HEK293 (cell line): ENCODE measurements around the gene CBLN4.

Experiments used
- CTCF ChIA-PET: fragments of 350-600 bp; formaldehyde crosslinking; extraction: SDS; loops from one replicate; lab custom pipeline; 2021; ENCODE audit warnings: antibody characterized with exemption; lab: Yijun Ruan, JAX
- POLR2A ChIA-PET: fragments of 300-600 bp; formaldehyde crosslinking; extraction: SDS; loops from one replicate; lab custom pipeline; 2020; ENCODE audit warnings: antibody characterized with exemption, inconsistent platforms; lab: Yijun Ruan, JAX
- H3K27ac ChIP-seq: fragments of 200-500 bp; sonication (Bioruptor generic); 2 replicates; pipeline ENCODE4 v1.5.1; 2014; ENCODE audit warnings: low read depth, low read length, control low read depth, inconsistent platforms; ENCODE audit errors: extremely low read depth
- H3K36me3 ChIP-seq, 2 experiments: fragments of 200-500 bp in 1 of 2; sonication (Bioruptor generic) in 1 of 2; 1 replicate in 1 of 2; 2 replicates in 1 of 2; pipeline ENCODE4 v1.5.1; 2014 to 2017; ENCODE audit warnings: inconsistent platforms in 2 of 2, low read length in 2 of 2; ENCODE audit not compliant: control insufficient read depth in 2 of 2, insufficient read depth in 1 of 2
- H3K4me1 ChIP-seq: fragments of 200-500 bp; sonication (Bioruptor generic); 2 replicates; pipeline ENCODE4 v1.5.1; 2014; ENCODE audit warnings: mild to moderate bottlenecking, low read length, inconsistent platforms; ENCODE audit not compliant: control insufficient read depth, insufficient read depth
- H3K4me3 ChIP-seq: 2 replicates; pipeline ENCODE4 v1.5.1; 2011; ENCODE audit warnings: low read depth, mild to moderate bottlenecking, control low read depth, low read length, moderate library complexity
- H3K9me3 ChIP-seq: fragments of 200-500 bp; sonication (Bioruptor generic); 2 replicates; pipeline ENCODE4 v1.5.1; 2014; ENCODE audit warnings: low read depth, low read length, inconsistent platforms; ENCODE audit not compliant: control insufficient read depth, insufficient read depth
- GLI4 ChIP-seq: fragments of 450-650 bp; formaldehyde crosslinking; IDR thresholded peaks from 2 replicates; pipeline ENCODE4 v1.5.1; 2016; ENCODE audit warnings: missing biosample characterization, missing genetic modification characterization
- HOXD13 ChIP-seq: sonication (generic); formaldehyde crosslinking; IDR thresholded peaks from 2 replicates; pipeline ENCODE4 v1.8.0; 2022; ENCODE audit warnings: missing genetic modification reagents, borderline replicate concordance
- IKZF3 ChIP-seq: fragments of 450-650 bp; IDR thresholded peaks from 2 replicates; pipeline ENCODE4 v1.5.0; 2018; ENCODE audit warnings: missing biosample characterization, mild to moderate bottlenecking, missing genetic modification characterization, moderate library complexity
- YY2 ChIP-seq: fragments of 450-650 bp; formaldehyde crosslinking; IDR thresholded peaks from 2 replicates; pipeline ENCODE4 v1.5.1; 2016; ENCODE audit warnings: missing biosample characterization, missing genetic modification characterization
- ZNF146 ChIP-seq: fragments of 450-650 bp; formaldehyde crosslinking; IDR thresholded peaks from 2 replicates; pipeline ENCODE4 v1.5.1; 2016; ENCODE audit warnings: missing biosample characterization, missing genetic modification characterization
- ZNF155 ChIP-seq: fragments of 450-650 bp; formaldehyde crosslinking; IDR thresholded peaks from 2 replicates; pipeline ENCODE4 v1.5.1; 2016; ENCODE audit warnings: missing biosample characterization, missing genetic modification characterization
- ZNF202 ChIP-seq: fragments of 450-650 bp; formaldehyde crosslinking; IDR thresholded peaks from 2 replicates; pipeline ENCODE4 v1.5.1; 2016; ENCODE audit warnings: missing biosample characterization, missing genetic modification characterization, borderline replicate concordance
- ZNF48 ChIP-seq: fragments of 450-650 bp; formaldehyde crosslinking; IDR thresholded peaks from 2 replicates; pipeline ENCODE4 v1.5.1; 2016; ENCODE audit warnings: missing biosample characterization, missing genetic modification characterization
- ZNF549 ChIP-seq: fragments of 450-650 bp; IDR thresholded peaks from 2 replicates; pipeline ENCODE4 v1.5.1; 2018; ENCODE audit warnings: missing biosample characterization, missing genetic modification characterization, mild to moderate bottlenecking, inconsistent platforms, moderate library complexity
- ZNF701 ChIP-seq: fragments of 450-650 bp; formaldehyde crosslinking; IDR thresholded peaks from 2 replicates; pipeline ENCODE4 v1.5.1; 2016; ENCODE audit warnings: missing biosample characterization, missing genetic modification characterization
- ZNF707 ChIP-seq: fragments of 450-650 bp; formaldehyde crosslinking; IDR thresholded peaks from 2 replicates; pipeline ENCODE4 v1.5.1; 2016; ENCODE audit warnings: missing biosample characterization, missing genetic modification characterization
- ZNF76 ChIP-seq: fragments of 450-650 bp; formaldehyde crosslinking; IDR thresholded peaks from 2 replicates; pipeline ENCODE4; 2016; ENCODE audit warnings: low read depth, missing biosample characterization, missing genetic modification characterization, borderline replicate concordance
- ZXDB ChIP-seq: fragments of 450-650 bp; formaldehyde crosslinking; IDR thresholded peaks from 2 replicates; pipeline ENCODE4 v1.5.1; 2016; ENCODE audit warnings: missing biosample characterization, missing genetic modification characterization
- TF ChIP-seq, protein P1 (sequence below): fragments of 450-650 bp; formaldehyde crosslinking; IDR thresholded peaks from 2 replicates; pipeline ENCODE4 v1.5.1; 2017; ENCODE audit warnings: missing biosample characterization, missing genetic modification characterization
- TF ChIP-seq, protein P2 (sequence below): sonication (generic); formaldehyde crosslinking; IDR thresholded peaks from 2 replicates; pipeline ENCODE4 v1.8.1; 2022; ENCODE audit warnings: mild to moderate bottlenecking, moderate library complexity, missing genetic modification reagents
- TF ChIP-seq, protein P3 (sequence below): fragments of 450-650 bp; formaldehyde crosslinking; IDR thresholded peaks from 2 replicates; pipeline ENCODE4; 2016; ENCODE audit warnings: missing biosample characterization, missing genetic modification characterization
- TF ChIP-seq, protein P4 (sequence below): fragments of 450-650 bp; formaldehyde crosslinking; IDR thresholded peaks from 2 replicates; pipeline ENCODE4 v1.5.1; 2016; ENCODE audit warnings: missing biosample characterization, missing genetic modification characterization
- TF ChIP-seq, protein P5 (sequence below): fragments of 450-650 bp; formaldehyde crosslinking; IDR thresholded peaks from 2 replicates; pipeline ENCODE4 v1.5.1; 2016; ENCODE audit warnings: missing biosample characterization, missing genetic modification characterization
- TF ChIP-seq, protein P6 (sequence below): fragments of 450-650 bp; formaldehyde crosslinking; IDR thresholded peaks from 2 replicates; pipeline ENCODE4 v1.5.1; 2016; ENCODE audit warnings: missing biosample characterization, missing genetic modification characterization
- TF ChIP-seq, protein P7 (sequence below): fragments of 450-650 bp; formaldehyde crosslinking; IDR thresholded peaks from 2 replicates; pipeline ENCODE4 v1.5.1; 2017; ENCODE audit warnings: missing biosample characterization, missing genetic modification characterization

Gene CBLN4

DNA sequence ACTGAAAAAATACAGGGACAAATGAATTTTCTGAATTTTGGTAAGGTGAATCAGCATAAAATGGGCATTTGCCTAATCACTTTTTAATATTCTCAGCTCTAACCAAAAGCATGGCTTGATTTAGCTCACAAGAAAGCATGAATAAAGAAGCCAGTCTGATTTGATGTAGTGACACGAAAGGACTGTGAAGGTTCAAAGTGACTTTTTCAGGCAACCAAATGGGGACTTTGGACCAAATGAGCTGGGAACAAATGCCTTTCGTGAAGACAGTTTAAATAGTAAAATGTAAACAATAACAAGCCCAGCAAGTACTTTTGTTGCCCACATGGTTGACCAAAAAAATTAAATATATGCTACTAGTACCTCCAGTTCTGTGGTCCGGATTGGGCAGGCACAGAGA lies 12.9 kb upstream of the CBLN4 start (continued):
- TF ChIP-seq, protein P1, sequence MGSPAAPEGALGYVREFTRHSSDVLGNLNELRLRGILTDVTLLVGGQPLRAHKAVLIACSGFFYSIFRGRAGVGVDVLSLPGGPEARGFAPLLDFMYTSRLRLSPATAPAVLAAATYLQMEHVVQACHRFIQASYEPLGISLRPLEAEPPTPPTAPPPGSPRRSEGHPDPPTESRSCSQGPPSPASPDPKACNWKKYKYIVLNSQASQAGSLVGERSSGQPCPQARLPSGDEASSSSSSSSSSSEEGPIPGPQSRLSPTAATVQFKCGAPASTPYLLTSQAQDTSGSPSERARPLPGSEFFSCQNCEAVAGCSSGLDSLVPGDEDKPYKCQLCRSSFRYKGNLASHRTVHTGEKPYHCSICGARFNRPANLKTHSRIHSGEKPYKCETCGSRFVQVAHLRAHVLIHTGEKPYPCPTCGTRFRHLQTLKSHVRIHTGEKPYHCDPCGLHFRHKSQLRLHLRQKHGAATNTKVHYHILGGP (tag by site-specific recombination): no peak
- TF ChIP-seq ZNF76 (tag by site-specific recombination) (no peak), GLI4 (tag by site-specific recombination) (no peak), YY2 (no peak), ZNF707 (no peak), IKZF3 (tag by site-specific recombination) (no peak)
- TF ChIP-seq, protein P2, sequence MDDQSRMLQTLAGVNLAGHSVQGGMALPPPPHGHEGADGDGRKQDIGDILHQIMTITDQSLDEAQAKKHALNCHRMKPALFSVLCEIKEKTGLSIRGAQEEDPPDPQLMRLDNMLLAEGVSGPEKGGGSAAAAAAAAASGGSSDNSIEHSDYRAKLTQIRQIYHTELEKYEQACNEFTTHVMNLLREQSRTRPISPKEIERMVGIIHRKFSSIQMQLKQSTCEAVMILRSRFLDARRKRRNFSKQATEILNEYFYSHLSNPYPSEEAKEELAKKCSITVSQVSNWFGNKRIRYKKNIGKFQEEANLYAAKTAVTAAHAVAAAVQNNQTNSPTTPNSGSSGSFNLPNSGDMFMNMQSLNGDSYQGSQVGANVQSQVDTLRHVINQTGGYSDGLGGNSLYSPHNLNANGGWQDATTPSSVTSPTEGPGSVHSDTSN (CRISPR knock-in tag): no peak
- TF ChIP-seq, all 188 proteins: peak for 0

DNA sequence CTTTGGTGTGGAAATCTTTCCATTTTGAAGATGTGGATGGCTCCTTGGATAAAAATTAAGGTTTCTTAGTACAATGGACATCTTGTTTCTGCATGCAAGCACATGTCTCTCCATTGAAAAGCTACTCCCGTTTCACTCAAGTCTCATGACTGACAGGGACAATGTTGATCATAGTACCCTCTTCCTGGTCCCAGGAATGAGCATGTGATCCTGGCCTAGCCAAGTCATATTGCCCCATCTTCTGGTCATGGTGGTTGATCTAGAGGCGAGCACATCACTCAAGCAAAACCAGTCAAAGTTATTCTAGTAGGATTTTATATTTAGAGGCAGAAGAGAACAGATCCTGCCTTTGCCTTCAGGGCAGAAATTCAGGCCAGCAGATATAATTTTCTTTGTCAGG lies 12.2 kb upstream of the CBLN4 start:
- ChIA-PET CTCF (interaction anchor here (1.0 kb wide), 1 partner anchor 1914 kb away, joined by 3 read pairs; no protein-coding TSS in a partner anchor), POLR2A (no interaction called here)
- H3K9me3 ChIP-seq: no peaks in the 10 kb centered on the region
- no peak overlapping the region for H3K27ac ChIP-seq
- no peak overlapping the region for H3K4me3 ChIP-seq
- H3K4me1 ChIP-seq: no peaks in the 10 kb centered on the region
- H3K36me3 ChIP-seq: no peaks in the 10 kb centered on the region
- TF ChIP-seq, protein P3, sequence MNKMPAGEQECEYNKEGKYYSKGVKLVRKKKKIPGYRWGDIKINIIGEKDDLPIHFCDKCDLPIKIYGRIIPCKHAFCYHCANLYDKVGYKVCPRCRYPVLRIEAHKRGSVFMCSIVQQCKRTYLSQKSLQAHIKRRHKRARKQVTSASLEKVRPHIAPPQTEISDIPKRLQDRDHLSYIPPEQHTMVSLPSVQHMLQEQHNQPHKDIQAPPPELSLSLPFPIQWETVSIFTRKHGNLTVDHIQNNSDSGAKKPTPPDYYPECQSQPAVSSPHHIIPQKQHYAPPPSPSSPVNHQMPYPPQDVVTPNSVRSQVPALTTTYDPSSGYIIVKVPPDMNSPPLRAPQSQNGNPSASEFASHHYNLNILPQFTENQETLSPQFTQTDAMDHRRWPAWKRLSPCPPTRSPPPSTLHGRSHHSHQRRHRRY (tag by site-specific recombination): no peak
- TF ChIP-seq, protein P4, sequence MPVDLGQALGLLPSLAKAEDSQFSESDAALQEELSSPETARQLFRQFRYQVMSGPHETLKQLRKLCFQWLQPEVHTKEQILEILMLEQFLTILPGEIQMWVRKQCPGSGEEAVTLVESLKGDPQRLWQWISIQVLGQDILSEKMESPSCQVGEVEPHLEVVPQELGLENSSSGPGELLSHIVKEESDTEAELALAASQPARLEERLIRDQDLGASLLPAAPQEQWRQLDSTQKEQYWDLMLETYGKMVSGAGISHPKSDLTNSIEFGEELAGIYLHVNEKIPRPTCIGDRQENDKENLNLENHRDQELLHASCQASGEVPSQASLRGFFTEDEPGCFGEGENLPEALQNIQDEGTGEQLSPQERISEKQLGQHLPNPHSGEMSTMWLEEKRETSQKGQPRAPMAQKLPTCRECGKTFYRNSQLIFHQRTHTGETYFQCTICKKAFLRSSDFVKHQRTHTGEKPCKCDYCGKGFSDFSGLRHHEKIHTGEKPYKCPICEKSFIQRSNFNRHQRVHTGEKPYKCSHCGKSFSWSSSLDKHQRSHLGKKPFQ (tag by site-specific recombination): no peak
- no peak for TF ChIP-seq ZNF701 (tag by site-specific recombination)
- no peak for TF ChIP-seq ZNF202 (tag by site-specific recombination)
- no peak for TF ChIP-seq ZNF549
- TF ChIP-seq HOXD13: no peak
- TF ChIP-seq ZNF146 (tag by site-specific recombination): no peak
- TF ChIP-seq, protein P5, sequence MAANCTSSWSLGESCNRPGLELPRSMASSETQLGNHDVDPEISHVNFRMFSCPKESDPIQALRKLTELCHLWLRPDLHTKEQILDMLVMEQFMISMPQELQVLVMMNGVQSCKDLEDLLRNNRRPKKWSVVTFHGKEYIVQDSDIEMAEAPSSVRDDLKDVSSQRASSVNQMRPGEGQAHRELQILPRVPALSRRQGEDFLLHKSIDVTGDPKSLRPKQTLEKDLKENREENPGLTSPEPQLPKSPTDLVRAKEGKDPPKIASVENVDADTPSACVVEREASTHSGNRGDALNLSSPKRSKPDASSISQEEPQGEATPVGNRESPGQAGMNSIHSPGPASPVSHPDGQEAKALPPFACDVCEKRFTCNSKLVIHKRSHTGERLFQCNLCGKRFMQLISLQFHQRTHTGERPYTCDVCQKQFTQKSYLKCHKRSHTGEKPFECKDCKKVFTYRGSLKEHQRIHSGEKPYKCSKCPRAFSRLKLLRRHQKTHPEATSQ (tag by site-specific recombination): no peak
- TF ChIP-seq ZXDB (tag by site-specific recombination): no peak
- TF ChIP-seq, protein P6, sequence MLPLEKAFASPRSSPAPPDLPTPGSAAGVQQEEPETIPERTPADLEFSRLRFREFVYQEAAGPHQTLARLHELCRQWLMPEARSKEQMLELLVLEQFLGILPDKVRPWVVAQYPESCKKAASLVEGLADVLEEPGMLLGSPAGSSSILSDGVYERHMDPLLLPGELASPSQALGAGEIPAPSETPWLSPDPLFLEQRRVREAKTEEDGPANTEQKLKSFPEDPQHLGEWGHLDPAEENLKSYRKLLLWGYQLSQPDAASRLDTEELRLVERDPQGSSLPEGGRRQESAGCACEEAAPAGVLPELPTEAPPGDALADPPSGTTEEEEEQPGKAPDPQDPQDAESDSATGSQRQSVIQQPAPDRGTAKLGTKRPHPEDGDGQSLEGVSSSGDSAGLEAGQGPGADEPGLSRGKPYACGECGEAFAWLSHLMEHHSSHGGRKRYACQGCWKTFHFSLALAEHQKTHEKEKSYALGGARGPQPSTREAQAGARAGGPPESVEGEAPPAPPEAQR (tag by site-specific recombination): no peak
- TF ChIP-seq ZNF48 (tag by site-specific recombination): no peak
- TF ChIP-seq ZNF155 (tag by site-specific recombination): no peak
- TF ChIP-seq, protein P7, sequence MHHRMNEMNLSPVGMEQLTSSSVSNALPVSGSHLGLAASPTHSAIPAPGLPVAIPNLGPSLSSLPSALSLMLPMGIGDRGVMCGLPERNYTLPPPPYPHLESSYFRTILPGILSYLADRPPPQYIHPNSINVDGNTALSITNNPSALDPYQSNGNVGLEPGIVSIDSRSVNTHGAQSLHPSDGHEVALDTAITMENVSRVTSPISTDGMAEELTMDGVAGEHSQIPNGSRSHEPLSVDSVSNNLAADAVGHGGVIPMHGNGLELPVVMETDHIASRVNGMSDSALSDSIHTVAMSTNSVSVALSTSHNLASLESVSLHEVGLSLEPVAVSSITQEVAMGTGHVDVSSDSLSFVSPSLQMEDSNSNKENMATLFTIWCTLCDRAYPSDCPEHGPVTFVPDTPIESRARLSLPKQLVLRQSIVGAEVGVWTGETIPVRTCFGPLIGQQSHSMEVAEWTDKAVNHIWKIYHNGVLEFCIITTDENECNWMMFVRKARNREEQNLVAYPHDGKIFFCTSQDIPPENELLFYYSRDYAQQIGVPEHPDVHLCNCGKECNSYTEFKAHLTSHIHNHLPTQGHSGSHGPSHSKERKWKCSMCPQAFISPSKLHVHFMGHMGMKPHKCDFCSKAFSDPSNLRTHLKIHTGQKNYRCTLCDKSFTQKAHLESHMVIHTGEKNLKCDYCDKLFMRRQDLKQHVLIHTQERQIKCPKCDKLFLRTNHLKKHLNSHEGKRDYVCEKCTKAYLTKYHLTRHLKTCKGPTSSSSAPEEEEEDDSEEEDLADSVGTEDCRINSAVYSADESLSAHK (tag by site-specific recombination): no peak
